ENCODE data around the gene RUFY4. TPM values are rescaled to one million over a fixed set of nuclear protein-coding genes. Genes with fewer than 3 reads are reported as not detected.
"Not testable (repeated sequence)": the region's sequence is repeated elsewhere in the genome, so short reads cannot be mapped to it uniquely, and the experiment has no call there.

The RUFY4 gene
- total RNA-seq, 2 donors from 2014 or later, result 0.12 TPM; not detected in 1

- Histone ChIP-seq H3K27me3 (no peaks in the 10 kb centered on the region), H3K9me3 (peaks cover 0 to 10% of the 10 kb centered on the region in 2 donors), H3K27ac (no peak overlapping the region), H3K36me3 (no peaks in the 10 kb centered on the region), H3K4me1 (no peaks in the 10 kb centered on the region), H3K4me3 (no peak overlapping the region)
- no peak for DNase-seq (ENCODE audit: low spot score)
- TF ChIP-seq, protein P1, sequence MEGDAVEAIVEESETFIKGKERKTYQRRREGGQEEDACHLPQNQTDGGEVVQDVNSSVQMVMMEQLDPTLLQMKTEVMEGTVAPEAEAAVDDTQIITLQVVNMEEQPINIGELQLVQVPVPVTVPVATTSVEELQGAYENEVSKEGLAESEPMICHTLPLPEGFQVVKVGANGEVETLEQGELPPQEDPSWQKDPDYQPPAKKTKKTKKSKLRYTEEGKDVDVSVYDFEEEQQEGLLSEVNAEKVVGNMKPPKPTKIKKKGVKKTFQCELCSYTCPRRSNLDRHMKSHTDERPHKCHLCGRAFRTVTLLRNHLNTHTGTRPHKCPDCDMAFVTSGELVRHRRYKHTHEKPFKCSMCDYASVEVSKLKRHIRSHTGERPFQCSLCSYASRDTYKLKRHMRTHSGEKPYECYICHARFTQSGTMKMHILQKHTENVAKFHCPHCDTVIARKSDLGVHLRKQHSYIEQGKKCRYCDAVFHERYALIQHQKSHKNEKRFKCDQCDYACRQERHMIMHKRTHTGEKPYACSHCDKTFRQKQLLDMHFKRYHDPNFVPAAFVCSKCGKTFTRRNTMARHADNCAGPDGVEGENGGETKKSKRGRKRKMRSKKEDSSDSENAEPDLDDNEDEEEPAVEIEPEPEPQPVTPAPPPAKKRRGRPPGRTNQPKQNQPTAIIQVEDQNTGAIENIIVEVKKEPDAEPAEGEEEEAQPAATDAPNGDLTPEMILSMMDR (IDR thresholded peaks at IDR 0.05), result no peak
Observed at GRCh38 chr2:218086478-218086877, 17.4 kb downstream of the RUFY4 start.

GRCh38 chr2:218089259-218089658 lies 20.2 kb downstream of the RUFY4 start:
- H3K4me3 ChIP-seq, result no peak overlapping the region
- no peak overlapping the region for H3K27ac ChIP-seq
- H3K36me3 ChIP-seq, result no peaks in the 10 kb centered on the region
- DNase-seq (ENCODE audit: low spot score), result peak; percentile 26
- no peaks in the 10 kb centered on the region for H3K4me1 ChIP-seq
- no peaks in the 10 kb centered on the region for H3K27me3 ChIP-seq
- TF ChIP-seq, protein P1 (IDR thresholded peaks at IDR 0.05), result no peak
- peaks cover 0 to 10% of the 10 kb centered on the region in 2 donors for H3K9me3 ChIP-seq

DNA sequence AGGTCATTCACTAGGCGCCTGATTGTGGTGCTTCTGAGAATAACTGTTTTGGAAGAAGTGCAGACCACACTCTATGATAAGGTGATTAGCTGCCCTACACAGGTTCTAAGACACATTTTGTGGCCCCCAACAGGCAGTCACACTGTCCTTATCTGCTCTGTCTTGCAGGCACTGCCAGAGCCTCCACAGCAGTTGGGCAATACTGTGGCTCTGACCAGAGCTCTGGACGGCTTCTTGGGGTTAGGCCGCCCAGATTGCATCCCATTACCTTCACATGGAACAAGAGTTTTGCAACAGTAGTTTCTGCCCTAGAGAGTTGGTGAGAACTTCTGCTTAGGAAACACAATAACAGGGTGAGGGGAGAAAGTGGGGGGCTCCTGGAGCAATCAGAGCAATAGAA lies 22.7 kb downstream of the RUFY4 start:
- Histone ChIP-seq H3K36me3 (no peaks in the 10 kb centered on the region), H3K4me1 (no peaks in the 10 kb centered on the region), H3K27ac (no peak overlapping the region), H3K4me3 (no peak overlapping the region), H3K9me3 (peaks cover 0 to 6% of the 10 kb centered on the region in 2 donors), H3K27me3 (no peaks in the 10 kb centered on the region)
- TF ChIP-seq, protein P1 (IDR thresholded peaks at IDR 0.05), result no peak
- no peak for DNase-seq (ENCODE audit: low spot score)

- H3K4me3 ChIP-seq, result no peak overlapping the region
Observed at GRCh38 chr2:218093879-218094278, 24.8 kb downstream of the RUFY4 start.

GRCh38 chr2:218095853-218096252 lies 26.8 kb downstream of the RUFY4 start:
- Histone ChIP-seq H3K4me1 (no peaks in the 10 kb centered on the region), H3K27ac (no peak overlapping the region), H3K4me3 (no peak overlapping the region), H3K27me3 (no peaks in the 10 kb centered on the region), H3K9me3 (no peaks in the 10 kb centered on the region), H3K36me3 (no peaks in the 10 kb centered on the region)
- TF ChIP-seq, protein P1 (IDR thresholded peaks at IDR 0.05), result no peak
- DNase-seq (ENCODE audit: low spot score), result no peak

More at GRCh38 chr2:218093879-218094278, 24.8 kb downstream of the RUFY4 start:
- Histone ChIP-seq H3K27me3 (no peaks in the 10 kb centered on the region), H3K27ac (no peak overlapping the region), H3K36me3 (no peaks in the 10 kb centered on the region), H3K4me1 (no peaks in the 10 kb centered on the region), H3K9me3 (no peaks in the 10 kb centered on the region)
- TF ChIP-seq, protein P1 (IDR thresholded peaks at IDR 0.05), result no peak
- DNase-seq (ENCODE audit: low spot score), result no peak

DNA sequence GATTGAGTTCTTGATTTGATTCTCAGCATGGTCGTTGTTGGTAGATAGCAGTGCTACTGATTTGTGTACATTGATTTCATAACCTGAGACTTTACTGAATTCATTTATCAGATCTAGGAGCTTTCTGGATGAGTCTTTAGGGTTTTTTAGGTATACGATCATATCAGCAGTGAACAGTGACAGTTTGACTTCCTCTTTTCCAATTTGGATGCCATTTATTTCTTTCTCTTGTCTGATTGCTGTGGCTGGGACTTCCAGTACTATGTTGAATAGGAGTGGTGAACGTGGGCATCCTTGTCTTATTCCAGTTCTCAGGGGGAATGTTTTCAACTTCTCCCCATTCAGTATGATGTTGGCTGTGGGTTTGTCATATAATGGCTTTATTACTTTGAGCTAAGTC lies 28.9 kb downstream of the RUFY4 start:
- TF ChIP-seq, protein P1 (IDR thresholded peaks at IDR 0.05), result no peak

GRCh38 chr2:218108834-218109233 lies 39.8 kb downstream of the RUFY4 start:
- not testable (repeated sequence) for H3K27ac ChIP-seq; H3K4me1 ChIP-seq; H3K27me3 ChIP-seq; H3K36me3 ChIP-seq; H3K4me3 ChIP-seq; H3K9me3 ChIP-seq; DNase-seq (ENCODE audit: low spot score)

More for the DNA sequence above, 28.9 kb downstream of the RUFY4 start:
- DNase-seq (ENCODE audit: low spot score), result no peak
- no peaks in the 10 kb centered on the region for H3K27me3 ChIP-seq
- H3K27ac ChIP-seq, result no peak overlapping the region
- no peak overlapping the region for H3K4me3 ChIP-seq
- H3K9me3 ChIP-seq, result no peaks in the 10 kb centered on the region
- no peaks in the 10 kb centered on the region for H3K4me1 ChIP-seq
- no peaks in the 10 kb centered on the region for H3K36me3 ChIP-seq

DNA sequence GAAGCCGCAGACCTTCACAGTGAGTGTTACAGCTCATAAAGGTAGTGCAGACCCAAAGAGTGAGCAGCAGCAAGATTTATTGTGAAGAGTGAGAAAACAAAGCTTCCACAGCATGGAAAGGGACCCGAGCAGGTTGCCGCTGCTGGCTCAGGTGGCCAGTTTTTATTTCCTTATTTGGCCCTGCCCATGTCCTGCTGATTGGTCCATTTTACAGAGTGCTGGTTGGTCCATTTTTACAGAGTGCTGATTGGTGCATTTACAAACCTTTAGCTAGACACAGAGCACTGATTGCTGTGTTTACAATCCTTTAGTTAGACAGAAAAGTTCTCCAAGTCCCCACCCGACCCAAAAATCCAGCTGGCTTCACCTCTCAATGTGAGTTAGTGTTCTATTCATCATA lies 52.7 kb downstream of the RUFY4 start:
- H3K9me3 ChIP-seq, result peaks cover 0 to 33% of the 10 kb centered on the region in 2 donors
- not testable (repeated sequence) for H3K27ac ChIP-seq; H3K4me3 ChIP-seq; H3K27me3 ChIP-seq; H3K4me1 ChIP-seq; DNase-seq (ENCODE audit: low spot score); H3K36me3 ChIP-seq

DNA sequence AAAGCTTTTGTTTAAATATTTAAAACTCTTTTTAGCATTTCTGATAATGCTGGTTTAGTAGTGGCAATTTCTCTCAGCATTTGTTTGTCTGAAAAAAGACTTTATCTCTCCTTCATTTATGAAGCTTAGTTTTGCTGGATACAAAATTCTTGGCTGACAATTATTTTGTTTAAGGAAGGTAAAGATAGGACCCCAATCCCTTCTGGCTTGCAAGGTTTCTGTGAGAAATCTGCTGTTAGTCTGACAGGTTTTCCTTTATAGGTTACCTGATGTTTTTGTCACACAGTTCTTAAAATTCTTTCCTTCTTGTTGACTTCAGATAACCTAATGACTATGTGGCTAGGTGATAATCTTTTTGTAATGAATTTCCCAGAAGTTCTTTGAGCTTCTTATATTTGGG lies 53.2 kb downstream of the RUFY4 start:
- H3K27ac ChIP-seq, result not testable (repeated sequence)

More for the DNA sequence above, 53.2 kb downstream of the RUFY4 start:
- DNase-seq (ENCODE audit: low spot score); H3K27me3 ChIP-seq; H3K36me3 ChIP-seq; H3K4me3 ChIP-seq; H3K4me1 ChIP-seq: not testable (repeated sequence)
- H3K9me3 ChIP-seq, result peaks cover 0 to 30% of the 10 kb centered on the region in 2 donors
